Activated CD4-positive, alpha-beta T cell treated with anti-CD3 and anti-CD28 coated beads, Interleukin-2, amount 50 U/mL, for 4 hours (primary cell): ENCODE results near the gene TMEM273.

Source experiments
- DNase-seq, 2 experiments: peaks; one replicate each; pipeline ENCODE4 v3.0.0-alpha.2; 2020

TMEM273 gene

DNA sequence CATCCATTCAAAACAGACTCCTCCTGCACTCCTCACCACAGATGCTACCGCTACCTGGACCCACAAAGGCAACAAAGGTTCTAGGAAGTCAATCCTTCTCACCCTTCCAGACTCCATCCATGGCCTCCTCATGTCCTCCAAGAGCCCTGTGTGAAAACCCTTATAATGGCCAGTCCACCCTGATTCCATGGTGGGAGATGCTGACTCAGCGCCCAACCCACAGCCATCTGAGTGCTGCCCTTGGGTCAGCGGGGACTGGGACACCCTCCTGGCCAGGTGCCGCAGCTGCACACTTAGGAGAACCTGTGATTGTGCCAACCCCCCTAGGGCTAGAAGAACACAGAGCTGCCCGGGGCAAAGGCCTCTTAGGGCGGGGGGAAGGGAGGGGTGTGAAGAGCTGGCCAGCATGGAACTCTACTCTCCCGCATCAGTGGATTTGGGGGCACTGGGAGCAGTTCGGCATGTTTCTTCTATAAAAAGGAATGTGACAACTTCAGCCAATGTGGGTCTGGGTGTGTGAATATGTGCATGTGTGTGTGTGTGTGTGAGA is 25.4 kb downstream of the TMEM273 start:
- DNase-seq = no peak

- DNase-seq = no peak
These were observed 26.1 kb downstream of the TMEM273 start for GRCh38 chr10:49162063-49162462.

DNA sequence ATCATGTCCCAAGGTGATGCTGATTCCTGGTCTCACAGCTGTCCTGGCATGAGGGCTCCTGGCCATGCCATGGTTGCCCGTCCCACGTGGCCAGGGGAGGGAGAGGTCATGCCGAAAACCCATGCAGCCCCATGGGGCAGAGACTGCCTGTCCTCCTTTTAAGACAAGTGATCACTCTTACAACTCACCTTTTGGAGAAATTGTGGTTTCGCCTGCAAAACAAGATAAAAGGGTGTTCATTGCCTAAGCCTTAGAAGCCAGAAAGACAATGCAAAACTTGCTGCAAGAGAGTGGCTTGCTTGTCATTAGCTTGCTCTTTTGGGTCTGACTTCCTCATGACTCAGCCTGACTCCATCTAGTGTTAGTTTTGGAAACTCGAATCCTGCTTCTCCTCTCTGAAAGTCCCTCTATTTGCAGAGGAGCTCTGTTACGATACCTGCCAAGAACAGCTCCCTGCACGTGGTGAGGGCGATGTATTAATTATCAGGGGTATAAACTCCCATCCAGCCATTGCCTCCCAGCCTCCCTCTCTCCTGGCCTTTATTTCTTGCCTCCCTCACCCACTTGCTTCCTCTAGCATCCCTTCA is 26.7 kb downstream of the TMEM273 start:
- no peak for DNase-seq

DNA sequence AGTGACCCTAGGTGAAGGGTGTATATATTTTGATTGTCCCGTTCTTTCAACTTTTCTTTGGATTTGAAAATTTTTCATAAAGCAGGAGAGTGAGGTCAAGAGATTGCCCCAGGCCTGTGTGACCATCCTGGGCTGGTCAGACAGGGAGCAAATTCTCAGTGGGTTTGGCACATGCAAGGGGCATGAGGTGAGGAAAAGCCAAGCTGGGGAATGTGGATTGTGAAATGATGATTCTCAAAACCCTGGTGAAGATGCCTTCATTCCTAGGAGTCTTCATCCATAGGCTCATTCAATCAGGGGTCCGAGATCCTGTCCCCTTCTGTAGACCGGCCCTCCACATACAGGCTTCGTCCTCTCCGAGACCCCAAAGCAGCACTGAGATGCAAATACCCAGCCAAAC is 27.4 kb downstream of the TMEM273 start:
- DNase-seq = no peak

- no peak for DNase-seq
These were observed 28.1 kb downstream of the TMEM273 start for GRCh38 chr10:49160110-49160509.

DNA sequence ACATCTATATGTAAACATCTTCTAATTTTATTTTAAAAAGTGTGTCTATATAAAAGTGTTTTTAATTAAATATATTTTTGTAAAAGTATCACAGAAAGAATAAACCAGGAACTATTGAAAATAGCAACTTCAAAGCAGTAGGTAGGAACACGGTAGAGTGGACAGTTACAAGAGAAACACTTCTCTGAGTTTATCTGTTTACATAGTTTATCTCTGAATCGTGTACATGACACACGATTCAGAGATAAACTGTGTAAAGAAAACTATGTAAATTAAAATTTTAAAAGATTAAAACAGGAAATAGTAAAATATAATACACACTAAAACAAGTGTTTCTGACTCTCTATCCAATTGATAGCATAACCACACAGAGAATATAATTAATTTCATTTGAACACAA is 29.3 kb downstream of the TMEM273 start:
- no peak for DNase-seq

DNA sequence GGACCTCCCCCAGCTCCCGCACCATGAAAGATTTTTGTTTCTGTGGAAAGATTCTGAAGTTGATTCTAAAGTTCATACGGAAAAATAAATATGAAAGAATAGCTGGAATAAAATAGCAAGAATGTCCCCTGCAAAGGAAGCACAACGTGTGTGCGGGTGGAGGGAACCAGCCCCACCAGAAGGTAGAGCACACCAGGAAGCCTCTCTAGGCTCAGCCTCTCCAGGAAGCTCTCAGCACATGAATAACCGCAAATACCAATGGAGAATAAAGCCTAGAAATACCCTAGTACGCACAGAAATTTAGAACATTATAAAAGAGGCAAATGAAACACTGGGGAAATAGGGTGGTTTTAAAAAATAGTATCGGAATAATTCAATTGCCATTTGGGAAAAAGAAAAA is 29.8 kb downstream of the TMEM273 start:
- no peak for DNase-seq

DNA sequence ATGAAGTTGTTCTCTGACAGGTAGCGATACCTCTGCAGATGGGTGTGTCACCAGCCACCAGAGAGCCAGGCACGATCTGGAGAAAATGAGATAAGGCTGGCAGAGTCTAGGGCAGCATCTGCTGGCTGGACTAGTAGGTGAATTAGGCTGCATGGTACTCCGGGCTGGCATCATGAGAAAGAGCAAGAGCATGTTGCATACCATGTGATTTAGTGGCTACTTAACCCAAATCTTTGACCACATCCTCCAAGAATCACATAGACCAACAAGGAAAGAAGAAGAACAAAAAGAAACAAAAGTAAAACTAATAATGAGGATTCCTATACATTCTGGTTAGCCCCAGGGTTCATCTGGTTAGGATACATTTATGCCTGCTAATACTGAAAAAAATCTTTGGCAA is 31.0 kb downstream of the TMEM273 start:
- no peak for DNase-seq

DNA sequence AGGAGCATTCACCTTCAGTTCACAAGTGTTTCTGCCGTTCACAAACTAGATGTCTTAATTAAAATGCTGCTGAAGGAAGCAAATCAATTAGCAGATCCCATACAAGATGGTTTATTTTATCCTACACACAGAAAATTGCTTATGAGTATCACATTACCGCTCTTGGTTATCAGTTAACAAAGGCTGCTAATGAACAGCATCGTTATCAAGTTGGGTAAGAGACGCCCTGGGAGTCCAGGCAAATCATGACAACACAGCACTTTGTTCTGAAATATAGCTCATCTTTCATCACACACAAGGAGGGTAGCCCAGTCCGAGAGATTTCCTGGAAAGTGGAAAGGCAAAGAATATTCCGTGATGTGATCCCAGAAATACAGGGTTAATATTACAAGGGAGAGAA is 33.5 kb downstream of the TMEM273 start:
- DNase-seq = no peak

DNA sequence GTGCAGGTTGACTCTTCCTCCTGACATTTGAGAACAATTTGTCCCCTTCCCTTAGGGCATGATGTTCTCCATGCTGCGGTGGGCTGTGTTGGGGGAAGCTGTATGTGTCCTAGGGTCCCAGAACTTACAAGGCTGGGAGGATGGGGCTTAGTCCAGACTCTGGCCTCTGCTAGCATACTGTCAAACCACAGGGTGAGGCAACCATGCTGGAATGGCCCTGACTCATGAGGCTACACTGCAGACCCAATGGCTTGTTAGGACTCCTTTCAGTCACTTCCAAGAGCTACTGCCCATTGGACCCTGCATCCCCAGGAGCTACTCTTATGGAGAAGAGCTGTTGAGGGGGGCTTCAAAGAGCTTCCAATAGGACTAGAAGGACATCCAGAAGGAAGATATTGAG is 34.2 kb downstream of the TMEM273 start:
- DNase-seq = no peak

- DNase-seq = no peak
These were observed 35.1 kb downstream of the TMEM273 start for GRCh38 chr10:49153115-49153514.

- DNase-seq = no peak
These were observed 35.5 kb downstream of the TMEM273 start for GRCh38 chr10:49152663-49153062.

GRCh38 chr10:49152037-49152436 is 36.2 kb downstream of the TMEM273 start:
- DNase-seq = no peak

GRCh38 chr10:49151481-49151880 is 36.7 kb downstream of the TMEM273 start:
- DNase-seq = no peak

DNA sequence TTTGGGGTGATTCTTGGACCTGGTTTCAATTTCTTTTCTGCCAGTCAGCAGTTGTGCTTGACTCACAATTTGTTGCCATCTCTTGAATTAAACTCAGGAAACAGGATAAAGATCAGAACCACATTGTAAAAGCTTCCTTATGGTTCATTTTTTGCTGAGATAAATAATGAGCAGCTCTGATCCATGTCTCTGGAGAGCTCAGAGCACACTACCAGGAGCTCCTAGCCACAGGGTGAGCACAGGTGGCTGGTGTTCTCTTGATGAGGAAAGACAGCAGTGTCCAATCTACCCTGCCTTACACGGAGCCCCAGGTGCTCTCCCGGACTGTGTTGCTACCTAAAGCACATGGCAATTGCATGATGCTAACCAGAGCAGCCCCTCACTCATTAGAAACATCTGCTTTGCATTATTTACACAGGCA is 37.2 kb downstream of the TMEM273 start:
- no peak for DNase-seq

DNA sequence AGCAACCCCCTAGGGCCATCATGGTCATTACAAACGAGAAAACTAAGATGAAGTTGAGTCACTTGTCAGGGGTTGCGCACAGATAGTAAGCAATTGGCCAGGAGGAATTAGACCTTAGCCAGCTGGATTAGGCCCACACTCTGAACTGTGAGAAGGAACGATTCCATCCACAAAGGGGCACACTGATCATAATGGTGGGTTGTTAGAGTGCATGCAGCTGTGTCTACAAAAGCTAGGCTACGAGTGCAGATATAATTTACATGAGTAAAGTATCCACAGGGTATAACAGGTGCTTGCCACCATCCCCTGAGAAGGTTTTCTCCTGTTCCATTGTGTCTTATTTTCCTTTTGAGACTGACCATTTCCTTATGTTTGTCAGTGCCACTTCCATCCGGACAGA is 37.8 kb downstream of the TMEM273 start:
- DNase-seq = no peak

GRCh38 chr10:49149881-49150280 is 38.3 kb downstream of the TMEM273 start:
- DNase-seq = no peak

DNA sequence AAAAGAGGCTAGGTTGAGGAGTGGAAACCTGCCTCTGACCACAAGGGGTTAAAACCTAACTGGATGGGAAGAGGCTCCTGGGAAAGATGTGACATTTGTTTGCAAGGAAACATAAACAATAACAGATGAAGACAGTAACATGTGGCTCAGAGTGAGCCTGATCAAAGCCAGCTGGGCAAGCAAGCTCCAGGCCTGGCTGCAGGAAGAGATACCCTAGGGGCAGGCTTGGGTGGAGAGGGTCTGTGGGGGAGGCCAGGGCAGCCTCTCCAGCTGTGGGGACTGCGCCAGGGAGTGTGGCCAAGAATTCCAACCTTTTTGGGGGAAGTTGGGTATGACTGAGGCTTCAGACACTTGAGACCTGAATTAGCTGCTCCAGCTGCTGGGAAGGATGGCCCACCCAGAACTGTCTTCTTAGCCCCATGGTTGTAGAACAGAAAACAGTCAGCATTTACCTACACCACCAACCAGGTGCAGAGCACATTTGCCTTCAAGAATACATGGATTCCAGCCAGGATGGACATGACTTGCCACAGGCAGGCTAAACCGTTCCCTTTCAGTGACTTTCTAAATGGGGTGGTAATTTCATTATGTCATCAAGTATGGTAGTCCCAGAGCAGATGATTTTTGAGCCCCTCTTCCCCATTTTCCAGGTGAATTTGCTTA is 44.0 kb downstream of the TMEM273 start:
- no peak for DNase-seq

DNA sequence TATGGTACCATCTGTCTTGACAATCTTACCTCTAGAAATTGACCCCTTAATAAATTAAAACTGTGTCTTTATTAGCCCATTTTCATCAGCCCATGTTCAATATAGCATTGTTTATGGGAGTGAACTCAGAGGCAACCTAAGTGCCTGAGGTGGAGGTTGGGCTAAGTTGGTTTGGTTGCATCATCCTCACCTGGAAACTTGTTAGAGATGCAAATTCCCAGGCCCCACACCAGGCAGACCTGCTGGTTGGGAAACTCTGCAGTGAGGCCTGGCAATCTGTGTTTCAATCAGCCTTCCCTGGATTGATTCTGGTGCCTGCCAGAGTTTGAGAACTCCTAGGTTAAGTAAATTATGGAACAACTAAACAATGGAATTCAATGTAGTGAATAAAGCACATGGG is 44.9 kb downstream of the TMEM273 start:
- no peak for DNase-seq

DNA sequence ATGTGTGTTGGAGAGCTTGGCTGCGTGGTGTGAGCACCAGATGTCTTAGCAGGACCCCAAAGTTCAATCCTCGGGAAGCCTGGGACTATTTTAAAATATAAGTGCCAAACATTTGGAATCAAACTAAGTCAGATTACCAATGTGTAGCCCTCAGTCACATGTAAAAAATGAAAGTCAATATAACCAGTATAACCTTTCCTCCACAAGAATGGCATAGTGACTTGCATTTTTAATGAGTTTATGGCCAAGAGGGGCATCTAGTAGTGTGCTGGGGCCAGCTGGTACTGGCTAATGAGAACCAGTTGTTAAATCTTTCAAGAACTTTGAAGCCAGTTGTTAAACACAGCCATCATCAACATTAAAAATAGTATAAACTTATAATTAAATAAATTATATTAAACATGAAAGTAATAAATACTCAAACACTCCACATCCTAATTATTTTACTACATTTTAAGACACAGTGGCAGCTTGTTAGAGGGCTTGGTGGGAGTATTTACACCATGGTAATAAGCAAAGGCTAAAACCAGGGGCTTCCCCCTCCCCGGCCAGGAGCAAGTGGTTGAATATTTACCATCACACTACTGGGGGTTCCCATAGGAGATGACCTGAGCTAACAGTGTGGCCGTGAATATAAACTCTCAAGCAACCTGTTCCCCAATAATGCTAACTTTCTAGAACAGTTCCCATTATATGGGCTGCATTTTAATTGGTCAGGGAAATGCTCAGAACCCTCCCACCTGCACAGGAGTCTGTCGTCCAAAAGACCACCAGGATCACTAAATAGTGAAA is 46.5 kb downstream of the TMEM273 start:
- no peak for DNase-seq

DNA sequence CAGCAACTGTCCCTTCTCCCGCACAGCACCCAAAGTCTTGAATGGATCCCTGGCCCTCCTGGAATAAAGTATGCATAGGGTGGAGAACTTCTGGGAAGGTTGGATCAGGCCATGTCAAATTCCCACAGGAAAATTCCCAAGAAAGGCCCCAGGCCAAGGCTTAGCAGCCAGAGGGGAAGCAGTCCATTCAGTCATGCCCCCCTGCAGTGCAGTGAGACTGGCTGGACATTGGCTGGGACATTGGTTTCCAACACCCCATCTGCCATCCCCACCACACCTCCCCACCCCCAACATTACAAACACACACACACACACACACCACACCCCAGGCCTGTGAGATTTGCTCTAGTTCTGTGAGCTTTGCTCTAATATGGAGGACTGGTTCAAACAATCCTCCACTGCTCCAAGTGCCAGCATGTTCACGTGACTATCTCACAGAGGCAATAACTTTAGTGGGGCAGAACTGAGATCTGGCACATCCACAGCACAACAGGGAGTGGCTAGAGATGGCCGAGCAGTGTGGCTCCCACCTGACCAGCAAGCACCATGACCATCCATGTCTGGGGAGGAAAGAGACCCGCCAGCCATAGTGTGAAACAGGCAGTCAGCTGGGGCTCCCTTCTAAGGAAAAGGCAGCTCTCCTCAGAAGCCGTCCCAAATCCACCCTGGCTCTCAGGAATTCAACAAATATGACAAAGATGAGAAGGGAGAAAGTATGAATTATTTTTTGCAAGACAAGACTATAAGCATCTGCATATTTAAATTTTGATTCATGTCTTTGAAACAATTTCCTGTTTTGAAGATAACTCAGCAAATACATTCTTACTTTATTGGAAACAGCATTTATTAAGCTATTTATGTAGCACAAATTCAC is 47.6 kb downstream of the TMEM273 start:
- no peak for DNase-seq

DNA sequence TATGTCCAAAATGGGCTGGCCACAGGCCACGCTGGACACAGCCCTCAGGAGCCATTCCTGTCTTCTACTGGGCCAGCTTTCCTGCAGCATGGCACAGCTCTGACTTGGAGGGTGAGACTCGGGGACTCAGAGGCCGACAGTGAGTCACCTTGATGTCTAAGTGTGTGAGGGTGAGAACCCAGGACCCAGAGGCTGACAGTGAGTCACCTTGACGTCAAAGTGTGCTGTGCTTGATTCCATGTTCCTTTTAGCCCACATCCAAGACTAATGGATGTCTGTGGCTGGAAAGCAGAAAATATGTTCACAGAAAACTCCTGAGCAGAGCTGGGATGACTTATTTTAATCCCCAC is 48.4 kb downstream of the TMEM273 start:
- DNase-seq = no peak
